HG02610 (cell line): ENCODE measurements around the gene NSUN2.

Experiments
- ATAC-seq: cut with Tn5 transposase; IDR thresholded peaks from one replicate; pipeline ENCODE4 v1.9.1; 2021; ENCODE audit warnings: mild to moderate bottlenecking, moderate library complexity; ENCODE audit not compliant: unreplicated experiment

The NSUN2 gene

DNA sequence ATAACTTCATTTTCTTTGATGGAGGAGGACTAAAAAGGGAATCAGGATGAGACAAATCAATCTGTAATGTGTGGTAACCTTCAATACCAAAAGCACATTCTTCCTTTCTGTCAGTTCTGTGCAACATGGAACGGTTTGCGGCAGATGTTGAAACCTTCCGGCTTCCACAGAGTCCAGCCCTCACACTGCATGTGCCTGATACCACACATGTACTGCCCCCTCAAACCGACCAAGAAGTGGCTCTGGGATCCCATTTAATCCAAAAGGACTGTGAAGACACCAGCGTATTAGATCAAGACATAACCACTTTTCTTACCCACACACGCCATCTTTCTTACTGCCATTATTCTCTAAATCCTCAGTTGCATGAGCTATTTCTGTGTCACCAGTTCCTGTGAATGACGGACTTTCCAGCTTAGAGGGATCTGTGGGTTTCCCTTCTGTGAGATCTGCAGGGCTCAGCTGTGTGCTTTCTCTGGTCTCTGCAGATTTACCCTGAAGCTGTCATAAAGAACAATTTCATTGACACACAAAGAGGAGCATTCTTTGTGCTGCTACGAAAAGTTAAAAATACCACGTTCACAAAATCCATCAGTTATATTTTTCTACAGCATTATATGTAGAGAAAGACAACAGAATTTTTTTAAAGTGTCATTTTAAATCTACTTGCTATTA, 25.8 kb downstream of the NSUN2 start:
- no peak for ATAC-seq

DNA sequence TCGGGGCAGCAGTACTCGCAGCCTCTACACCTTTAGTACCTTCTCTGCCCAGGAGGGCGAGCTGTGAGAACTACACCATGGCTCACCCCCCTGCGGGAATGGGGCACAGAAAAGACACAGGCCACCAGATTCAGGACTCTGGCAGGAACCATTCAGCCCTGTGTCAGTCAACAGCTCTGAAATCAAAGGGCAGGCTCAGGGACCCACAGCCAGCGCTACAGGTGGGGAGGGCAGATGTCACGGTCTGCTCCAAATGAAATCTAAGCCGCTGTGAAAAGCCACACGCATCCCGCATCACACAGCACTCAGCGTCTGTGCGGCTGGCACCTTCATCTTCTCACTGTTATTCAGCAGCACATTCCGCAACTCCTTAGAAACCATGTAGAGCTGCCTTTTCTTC, 27.9 kb downstream of the NSUN2 start:
- ATAC-seq = no peak

DNA sequence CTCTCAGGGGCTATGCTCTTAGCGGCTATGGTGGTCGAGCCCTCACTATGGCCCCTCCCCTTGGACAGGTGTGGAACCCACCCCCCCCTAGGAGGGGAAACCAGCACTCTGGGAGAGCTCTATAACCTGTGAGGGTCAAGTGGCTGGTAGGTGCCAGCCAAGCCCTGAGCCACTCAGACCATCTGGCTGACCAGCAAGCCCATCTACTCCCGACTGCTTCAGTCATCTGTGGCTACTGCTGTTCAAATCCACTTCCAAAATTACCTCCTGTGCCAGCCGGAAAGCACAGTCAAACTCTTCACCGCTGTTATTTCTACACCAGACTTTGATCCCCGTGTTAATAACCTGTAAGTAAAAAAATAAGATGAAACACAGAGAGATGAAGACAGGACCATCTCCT, 28.5 kb downstream of the NSUN2 start:
- ATAC-seq = no peak

DNA sequence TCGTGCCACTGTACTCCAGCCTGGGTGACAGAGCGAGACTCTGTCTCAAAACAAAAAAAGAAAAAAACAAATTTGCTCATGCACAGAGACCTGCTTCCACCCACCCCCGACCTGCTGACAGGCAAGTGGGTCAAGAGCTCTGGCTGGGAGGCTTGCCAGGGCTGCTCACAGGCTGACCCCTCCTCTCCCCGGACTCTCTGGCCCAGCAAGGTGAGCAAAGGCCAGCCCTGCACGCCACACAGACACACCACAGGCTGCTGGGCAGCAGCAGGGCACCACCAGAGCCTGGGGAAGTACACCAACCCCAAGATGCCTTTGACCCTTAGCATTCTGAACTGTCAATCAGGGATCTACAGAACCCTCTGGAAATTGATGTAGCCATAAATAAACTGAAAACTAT, 29.2 kb downstream of the NSUN2 start:
- no peak for ATAC-seq

DNA sequence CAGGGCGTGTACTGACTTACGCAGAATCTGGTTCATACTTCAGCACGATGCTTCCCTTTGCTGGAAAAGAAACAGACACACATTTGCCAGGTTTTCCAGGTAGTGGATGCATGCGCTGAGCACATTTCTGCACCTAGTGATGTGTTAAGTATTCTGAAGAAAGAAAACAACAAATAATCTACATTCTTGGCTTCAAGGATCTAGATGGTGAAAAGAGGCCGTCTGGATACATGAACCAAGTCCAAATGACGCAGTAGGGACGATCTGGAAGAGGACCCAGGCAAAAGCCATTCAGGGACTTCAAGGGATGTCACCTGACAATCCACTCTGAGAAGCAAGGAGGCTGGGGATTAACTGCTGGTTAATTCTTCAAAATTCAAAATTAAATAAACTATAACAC, 30.4 kb downstream of the NSUN2 start:
- ATAC-seq = no peak

DNA sequence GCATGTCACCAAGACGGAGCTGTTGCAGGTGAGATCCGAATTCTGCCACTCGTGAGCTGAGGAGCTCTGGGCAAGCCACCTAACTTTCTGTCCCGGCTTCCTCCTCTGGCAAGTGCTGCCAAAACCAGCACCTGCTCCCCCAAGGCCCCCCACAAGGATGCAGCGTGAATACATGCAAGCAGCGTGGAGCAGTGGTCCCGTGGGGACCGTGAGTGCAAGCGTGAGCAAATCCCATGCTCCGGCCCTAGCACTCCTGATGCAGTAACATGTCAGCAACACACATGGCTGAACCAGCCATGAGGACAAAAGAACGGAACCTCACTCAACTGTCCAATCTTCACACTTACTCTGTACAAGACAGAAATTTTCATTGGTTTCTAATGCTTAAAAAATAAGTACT, 31.0 kb downstream of the NSUN2 start:
- no peak for ATAC-seq

DNA sequence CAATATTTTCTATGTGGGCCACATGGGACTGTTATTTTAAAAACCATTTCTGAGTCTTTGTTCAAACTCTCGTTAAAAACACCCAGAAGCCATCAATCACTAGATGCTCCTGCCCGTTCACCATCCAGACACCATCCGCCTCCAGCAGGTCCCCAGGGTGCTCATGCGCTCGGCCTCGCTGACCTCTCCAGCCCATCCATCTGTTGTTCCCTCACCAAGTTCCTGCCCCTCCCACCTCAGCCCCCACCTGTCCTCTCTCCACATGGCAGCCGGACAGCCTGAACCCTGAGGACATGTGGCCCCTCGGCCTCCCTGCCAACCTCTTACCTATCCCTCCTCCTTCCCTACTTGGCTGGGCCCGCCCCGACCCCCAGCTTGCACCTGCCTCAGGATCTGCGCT, 31.6 kb downstream of the NSUN2 start:
- ATAC-seq = no peak

DNA sequence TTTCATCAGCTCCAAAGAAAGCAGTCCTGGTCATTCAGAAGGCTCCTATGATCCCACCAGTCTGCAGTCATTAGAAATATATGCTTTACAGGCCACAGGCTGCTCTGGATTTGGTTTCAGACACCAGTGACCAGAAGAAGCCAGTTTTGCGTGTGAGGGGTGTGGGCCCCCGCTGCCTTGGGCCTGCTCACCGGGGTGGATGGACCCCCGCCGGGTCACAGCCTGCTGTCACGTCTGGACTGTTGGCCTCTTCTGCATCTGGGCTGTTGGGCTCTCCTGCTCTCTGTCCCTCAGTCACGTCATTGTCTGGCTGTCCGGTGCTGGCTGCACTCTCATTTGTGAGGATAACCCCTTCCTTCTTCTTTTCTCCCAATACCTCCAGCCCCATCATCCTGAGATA, 33.1 kb downstream of the NSUN2 start:
- no peak for ATAC-seq

DNA sequence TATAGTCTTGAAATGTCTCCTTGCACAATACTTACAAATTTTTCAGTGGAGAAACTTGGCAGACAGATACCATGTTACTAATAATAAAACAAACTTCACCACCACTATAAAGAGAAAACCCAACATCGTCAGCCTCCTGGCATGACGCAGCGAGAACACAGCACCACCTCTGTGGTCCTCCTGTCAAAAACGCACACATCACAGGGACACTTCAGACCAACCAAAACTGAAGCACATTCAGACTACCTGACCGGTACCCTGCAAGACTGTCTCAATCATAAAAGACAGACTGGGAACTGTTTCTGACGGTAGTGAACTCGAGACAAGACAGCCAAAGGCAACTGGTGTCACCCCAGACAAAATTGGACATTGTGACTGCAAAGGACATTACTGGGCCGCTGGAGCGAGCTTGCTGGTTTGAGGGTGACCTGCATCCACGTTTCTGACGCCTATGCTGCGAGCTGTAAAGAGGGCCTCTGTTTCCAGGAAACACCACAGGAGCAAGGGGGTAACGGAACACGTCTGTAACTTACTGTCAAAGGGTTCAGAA, 34.4 kb downstream of the NSUN2 start:
- no peak for ATAC-seq

DNA sequence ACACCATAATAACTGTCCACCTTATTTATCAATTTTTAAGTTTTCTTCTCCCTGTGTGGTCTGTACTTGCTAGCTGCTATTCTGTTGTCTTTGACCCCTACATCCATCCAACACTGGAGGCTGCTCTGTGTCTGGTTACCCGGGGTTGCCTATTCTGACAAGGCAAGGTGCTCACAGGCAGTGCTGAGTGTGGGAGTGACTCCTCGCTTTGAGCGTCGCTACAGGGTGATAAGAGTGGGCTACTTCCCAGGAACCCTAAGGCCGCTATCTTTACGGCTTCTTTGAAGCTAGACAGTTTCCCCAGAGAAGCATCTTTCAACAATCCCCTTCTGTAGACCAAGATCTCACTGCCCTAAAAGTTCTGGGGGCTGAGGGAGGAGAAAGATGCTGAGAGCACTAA, 35.3 kb downstream of the NSUN2 start:
- ATAC-seq = no peak

DNA sequence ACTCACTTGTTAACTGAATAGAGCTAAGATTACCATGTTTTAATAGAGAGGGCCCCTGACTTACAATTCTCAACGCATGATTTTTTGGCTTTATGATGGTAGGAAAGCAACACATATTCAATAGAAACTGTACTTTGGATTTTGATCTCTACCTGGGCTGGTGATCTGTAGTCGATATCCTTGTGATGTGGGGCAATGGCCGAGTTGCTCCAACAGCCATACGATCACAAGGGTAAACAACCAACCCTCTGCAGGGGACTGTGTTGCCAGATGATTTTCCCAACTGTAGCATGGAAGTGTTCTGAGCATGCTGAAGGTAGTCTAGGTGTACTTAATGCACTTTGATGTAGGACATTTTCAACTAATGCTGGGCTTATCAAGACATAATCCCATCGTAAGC, 36.5 kb downstream of the NSUN2 start:
- ATAC-seq = no peak

DNA sequence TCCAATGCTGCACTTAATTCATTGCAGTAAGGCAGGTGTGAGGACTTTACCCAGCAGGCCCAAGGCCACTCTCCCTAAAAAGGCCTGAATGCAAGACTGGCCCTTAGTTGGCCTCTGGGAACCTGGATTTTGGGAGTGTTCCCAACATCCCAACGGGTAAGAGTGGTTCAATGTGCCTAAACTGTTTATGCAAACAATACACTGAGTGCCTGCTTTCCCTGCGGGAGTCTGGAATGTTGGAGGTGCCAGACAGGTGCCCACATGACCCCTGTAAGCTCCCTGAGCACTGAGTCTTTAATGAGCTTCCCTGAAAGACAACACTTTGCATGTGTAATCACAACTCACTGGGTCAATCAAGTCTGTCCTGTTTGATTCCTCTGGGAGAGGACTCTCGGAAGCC, 37.4 kb downstream of the NSUN2 start:
- ATAC-seq = no peak

DNA sequence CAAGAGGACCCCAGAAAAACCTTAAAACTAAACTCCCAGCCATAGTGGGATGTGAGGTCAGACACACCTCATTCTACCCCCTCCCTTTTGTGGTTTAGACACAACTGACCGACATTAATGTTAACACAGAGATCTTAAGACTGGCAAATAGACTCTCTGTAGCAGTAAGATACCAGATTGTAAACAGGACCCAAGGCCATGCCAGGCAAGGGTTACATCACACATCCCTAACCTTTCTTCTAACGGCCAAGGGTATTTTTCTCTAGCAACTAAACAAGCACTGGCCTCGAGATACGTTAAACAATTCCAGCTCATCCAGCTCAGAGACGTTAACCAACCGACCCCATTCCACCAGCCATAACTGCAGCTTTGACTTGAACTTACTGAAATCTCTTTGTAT, 38.8 kb downstream of the NSUN2 start:
- ATAC-seq = no peak

DNA sequence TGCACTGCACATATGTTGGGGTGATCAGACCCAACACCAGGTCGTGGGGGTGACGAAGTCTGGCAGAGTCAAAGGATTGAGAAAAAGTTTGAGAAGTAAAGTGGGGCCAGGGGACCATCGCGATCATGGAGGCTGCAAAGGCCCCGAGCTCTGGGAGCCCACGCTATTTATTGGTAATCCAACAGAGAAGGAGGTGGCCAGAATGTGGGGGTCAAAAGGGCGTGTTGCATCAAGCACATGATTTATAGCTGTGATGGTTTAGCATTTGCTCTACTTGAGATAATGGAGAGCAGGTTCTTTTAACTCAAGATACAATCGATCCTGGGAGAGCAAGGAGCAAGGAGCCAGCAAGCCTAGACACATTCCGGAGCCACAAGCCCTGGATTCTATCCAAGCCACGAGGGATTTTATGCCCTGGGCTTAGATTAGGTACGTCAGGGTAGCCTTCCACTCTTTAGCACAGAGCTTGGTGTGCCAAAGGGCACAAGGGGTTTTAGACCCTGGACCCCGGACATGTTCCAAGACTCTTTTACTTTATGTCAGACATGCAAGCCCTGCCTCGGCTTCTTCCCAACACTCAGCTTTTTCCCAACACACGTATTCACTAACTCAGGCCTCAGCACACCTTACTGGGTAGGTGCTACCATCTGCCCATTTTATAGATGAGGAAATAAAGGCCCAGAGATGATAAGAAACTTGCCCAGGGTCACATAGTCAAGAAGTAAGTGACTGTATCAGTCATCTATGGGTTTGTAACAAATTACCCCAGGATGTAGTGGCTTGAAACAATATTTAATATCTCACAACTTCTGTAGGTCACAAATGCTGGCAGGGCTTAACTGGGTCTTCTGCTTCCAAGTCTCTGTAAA, 39.5 kb downstream of the NSUN2 start:
- no peak for ATAC-seq

DNA sequence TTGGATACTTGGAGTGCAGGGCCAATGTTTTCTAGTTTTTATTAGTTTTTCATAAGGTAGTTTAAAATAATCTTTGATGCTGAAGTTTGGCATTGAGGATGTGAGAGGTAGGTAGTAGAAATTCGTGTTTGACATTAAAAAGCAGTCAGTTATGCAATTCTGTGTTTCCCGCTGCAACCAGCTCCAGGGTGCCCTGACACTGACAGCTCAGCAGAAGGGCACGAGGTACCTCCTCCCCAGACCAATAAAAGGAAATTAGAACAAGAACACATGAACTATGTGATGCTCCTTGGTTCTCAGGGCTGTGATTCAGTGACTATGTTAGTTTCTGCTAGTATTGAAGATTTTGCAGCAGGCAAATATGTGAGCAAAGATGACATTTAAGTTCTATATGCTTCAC, 40.2 kb downstream of the NSUN2 start:
- no peak for ATAC-seq

DNA sequence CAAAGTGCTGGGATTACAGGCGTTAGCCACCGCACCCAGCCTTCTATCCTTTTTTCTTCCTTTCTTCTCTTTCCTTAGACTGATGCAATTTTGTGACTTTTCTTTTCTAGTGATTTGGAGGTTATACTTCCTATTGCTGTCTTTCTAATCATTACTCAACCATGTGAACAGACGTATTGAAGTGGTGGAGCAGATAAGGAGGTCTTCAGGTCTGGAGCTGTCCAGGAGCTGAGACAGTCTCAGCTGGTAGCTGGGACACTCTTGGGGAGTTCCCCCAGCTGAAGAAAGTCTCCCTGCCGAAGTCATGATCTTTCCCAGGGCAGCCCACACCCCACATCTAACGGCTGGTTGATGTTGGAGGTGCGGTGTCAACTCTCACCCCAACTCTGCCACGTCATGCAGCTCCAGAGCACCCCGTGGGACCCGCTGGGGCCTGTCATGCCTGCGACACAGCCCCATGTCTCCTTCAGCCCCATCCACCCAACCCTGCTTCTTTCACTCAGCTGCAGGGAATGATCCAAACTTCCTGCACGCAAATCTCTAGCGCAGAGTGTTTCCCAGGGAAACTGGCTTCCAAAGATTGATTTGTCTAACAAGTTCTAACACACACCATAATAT, 41.1 kb downstream of the NSUN2 start:
- no peak for ATAC-seq

DNA sequence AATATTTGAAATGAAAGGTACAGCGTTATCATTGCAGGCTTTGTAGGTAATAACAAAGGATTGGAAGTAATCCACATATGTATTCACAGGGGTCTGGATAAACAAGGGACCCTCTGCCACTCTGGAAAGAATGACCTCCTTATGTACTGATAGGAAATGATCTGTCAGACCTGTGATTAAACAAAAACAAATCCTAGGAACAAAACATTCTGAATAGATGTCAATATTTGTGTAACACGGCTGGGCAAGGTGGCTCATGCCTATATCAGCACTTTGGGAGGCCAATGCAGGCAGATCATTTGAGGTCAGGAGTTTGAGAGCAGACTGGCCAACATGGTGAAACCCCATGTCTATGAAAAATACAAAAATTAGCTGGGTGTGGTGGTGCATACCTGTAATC, 42.3 kb downstream of the NSUN2 start:
- no peak for ATAC-seq

DNA sequence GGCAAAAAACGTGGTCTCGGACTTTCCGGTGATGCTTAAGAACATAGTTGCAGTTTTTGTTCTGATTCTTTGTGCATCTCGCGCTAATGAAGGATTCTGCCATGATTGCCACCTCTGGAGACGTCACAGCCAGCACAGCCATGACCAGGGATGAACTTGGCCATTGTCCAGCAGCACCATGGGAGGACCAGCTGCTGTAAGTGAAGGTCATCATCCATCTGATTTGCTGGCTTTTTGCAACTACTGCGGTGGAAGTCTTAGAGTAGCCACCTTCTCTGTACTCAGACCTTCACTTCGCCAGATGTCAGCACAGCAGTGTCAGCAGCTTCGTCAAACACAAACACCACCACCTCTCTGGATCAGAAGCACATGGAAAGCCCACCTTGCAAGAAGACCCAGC, 45.7 kb downstream of the NSUN2 start:
- no peak for ATAC-seq

DNA sequence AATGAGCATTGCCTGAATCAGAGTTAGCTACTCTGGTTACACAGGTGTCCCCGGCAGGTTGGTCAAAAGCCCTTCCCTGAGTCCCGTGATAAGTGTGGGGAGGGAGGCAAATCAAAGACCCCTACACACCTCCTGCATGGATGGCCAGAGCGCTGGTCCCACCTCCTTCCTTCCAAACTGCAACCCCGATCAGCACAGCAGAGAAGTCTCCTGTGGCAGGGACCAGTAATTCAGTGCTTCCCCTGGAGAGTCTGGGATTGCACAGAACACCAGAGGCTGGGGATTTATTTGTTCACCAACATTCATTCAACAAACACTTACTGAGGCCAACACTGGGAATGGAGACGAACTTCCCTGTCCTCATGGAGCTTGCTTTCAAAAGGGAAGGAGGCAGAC, 46.2 kb downstream of the NSUN2 start:
- no peak for ATAC-seq

DNA sequence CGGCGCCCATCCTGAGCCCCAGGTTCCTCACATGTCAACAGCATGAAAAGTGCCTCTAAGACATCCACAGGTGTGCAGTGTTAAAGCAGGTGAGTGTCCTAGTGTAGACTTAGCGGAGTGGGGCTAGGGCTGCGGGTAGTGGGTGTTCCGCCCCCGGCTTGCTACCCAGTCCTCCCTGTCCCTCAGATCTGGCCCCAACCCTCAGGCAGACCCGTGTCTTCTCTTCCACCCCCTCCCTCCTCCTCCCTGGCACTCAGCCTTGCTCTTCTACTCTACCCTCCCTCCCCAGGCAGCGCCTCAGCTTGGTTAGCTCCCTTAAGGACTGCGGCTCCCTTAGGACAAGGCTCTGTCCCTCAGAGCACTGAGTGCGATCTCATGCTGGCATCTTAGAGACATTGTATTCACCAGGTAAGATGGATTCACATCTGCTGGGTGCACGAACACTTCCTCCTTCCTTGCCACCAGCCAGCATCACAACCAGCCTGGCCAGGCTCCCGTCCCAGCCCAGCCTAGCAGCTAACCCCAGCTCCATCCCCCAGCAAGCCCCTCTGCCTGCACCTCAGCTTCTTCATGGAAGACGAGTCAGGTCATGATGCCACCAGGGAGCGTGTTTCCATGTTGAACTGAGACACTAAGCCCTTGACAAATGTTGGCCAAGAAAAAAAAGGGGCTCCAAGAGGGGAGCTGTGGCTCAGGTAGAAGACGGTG, 46.8 kb downstream of the NSUN2 start:
- ATAC-seq = no peak

DNA sequence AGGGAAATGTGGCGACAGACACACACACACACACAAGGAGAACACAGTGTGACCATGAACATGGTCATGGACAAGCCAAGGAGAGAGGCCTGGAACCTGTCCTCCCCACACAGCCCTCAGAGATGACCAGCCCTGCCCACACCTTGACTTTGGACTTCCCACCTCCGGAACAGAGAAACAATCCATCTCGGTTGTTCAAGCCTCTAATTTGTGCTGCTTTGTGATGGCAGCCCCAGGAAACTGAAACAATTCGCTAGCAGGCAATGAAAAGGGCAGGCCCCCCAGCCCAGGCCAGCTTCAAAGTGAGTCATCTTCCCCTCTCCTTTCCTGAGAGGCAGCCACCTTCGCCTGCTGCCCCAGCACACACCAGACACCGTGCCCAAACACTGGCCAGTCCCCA, 47.7 kb downstream of the NSUN2 start:
- no peak for ATAC-seq
